GM12874 (cell line): ENCODE results near the gene ARHGAP12.

Experiments
- TF ChIP-seq, protein P1 (sequence below): IDR thresholded peaks from 2 replicates; pipeline ENCODE4 v1.5.1; 2011; ENCODE audit warnings: low read depth, mild to moderate bottlenecking, control low read depth, low read length, moderate library complexity; ENCODE audit not compliant: insufficient read depth

ARHGAP12 gene

DNA sequence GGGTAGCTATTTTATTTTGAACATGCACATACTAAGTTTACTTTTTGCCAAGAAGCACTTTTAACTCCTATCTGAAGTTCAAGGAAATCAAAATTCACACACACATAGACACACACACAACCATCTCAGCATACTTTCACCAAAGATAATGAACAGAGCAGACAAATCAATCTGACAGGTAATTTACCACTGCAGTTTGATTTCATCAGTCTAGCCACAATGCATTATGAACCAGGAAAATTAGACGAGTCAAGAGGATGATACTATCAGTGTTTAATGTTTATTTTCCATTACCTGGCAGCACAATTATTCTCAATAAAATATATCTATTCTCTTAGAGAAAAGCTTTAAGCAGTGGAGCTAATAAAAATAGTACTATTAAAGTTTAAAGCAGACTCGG is 147.9 kb downstream of the ARHGAP12 start:
- TF ChIP-seq, protein P1, sequence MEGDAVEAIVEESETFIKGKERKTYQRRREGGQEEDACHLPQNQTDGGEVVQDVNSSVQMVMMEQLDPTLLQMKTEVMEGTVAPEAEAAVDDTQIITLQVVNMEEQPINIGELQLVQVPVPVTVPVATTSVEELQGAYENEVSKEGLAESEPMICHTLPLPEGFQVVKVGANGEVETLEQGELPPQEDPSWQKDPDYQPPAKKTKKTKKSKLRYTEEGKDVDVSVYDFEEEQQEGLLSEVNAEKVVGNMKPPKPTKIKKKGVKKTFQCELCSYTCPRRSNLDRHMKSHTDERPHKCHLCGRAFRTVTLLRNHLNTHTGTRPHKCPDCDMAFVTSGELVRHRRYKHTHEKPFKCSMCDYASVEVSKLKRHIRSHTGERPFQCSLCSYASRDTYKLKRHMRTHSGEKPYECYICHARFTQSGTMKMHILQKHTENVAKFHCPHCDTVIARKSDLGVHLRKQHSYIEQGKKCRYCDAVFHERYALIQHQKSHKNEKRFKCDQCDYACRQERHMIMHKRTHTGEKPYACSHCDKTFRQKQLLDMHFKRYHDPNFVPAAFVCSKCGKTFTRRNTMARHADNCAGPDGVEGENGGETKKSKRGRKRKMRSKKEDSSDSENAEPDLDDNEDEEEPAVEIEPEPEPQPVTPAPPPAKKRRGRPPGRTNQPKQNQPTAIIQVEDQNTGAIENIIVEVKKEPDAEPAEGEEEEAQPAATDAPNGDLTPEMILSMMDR = no peak

DNA sequence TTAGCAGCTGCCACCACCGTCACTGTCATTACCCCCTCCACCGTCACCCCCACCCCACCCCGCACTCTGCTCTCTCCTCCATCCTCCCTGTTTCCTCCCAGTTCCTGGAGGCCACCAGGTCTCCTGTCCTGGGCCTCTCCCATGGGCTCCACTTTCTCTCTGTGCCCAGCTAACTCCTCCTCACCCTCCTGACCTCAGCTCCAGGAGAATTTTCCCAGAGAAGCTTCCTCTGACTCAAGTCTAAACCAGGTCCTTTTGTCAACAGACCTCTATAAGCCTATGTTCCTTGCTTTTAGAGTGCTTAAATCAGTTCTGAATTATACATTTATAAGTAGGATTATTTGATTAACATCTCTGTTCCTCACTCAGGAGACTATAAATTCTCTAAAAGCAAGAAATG is 150.0 kb downstream of the ARHGAP12 start:
- TF ChIP-seq, protein P1 = no peak

GRCh38 chr10:31776159-31776558 is 152.5 kb downstream of the ARHGAP12 start:
- TF ChIP-seq, protein P1 = no peak

GRCh38 chr10:31774928-31775650 is 153.5 kb downstream of the ARHGAP12 start:
- TF ChIP-seq, protein P1 = no peak

GRCh38 chr10:31774299-31774900 is 154.2 kb downstream of the ARHGAP12 start:
- TF ChIP-seq, protein P1 = no peak

DNA sequence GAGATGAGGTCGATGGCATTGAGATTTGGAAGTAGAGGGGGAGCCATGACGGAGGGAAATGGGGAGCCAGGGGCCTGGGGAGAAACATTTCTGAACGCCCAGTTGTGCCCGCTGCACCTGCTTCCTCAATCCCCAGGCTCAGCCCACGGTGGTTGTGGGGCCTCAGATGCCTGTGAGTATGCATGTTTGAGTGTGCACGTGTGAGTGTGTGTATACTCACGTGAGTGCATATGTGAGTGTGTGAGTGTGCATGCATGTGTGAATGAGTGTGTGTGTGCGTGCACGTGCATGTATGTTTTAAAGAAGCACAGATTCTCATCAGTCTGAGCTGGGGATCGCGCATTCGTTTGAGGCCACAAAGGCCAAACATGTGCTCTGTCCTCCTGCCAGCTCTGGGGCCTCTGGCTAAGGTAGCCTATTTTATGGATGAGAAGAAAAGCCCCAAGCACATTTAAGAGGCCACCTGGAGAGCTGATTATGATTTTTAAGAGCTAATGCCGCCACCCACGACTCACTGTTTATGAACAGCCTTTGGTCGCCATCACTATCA is 154.8 kb downstream of the ARHGAP12 start:
- TF ChIP-seq, protein P1 = no peak

DNA sequence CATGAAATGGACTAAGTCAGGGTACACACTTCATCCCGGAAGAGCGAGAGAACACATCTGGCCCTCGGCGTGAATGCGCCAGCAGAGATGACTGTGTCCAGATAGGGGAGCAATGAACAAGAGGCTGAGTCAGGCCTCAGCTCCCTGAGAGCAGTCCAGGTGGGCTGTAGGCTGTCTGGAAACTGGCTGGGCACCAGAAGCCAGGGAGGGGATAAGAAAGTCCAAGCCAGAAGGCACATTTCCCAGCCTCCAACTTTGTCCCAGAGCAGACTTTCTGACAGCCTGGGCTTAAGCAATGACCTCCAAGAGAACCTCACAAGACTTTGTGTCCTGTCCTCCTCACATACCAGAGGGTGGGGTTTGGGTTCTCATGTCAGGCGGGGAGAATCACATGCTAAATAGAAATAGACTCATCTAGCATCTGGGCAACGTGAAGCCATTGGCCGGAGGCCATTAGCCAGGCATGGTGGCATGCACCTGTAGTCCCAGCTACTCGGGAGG is 157.2 kb downstream of the ARHGAP12 start:
- TF ChIP-seq, protein P1 = no peak
